Brain microvascular endothelial cell (primary cell): ENCODE data around the gene SLC45A1.
"Not testable (repeated sequence)": the region's sequence is repeated elsewhere in the genome, so short reads cannot be mapped to it uniquely, and the experiment has no call there.

Experiments
- DNase-seq: peaks from one replicate; pipeline ENCODE4 v3.0.0-alpha.2; 2020
- H3K27ac ChIP-seq: fragments of 250-450 bp; sonication (Bioruptor Pico); 2 replicates; pipeline ENCODE4 v1.5.1; 2020; ENCODE audit warnings: mild to moderate bottlenecking, moderate library complexity
- H3K27me3 ChIP-seq: fragments of 250-450 bp; sonication (Bioruptor Pico); replicated peaks from 2 replicates; pipeline ENCODE4 v1.5.1; 2020; ENCODE audit warnings: mild to moderate bottlenecking
- H3K36me3 ChIP-seq: fragments of 250-450 bp; sonication (Bioruptor Pico); replicated peaks from 2 replicates; pipeline ENCODE4 v1.5.1; 2020; ENCODE audit warnings: mild to moderate bottlenecking
- H3K4me3 ChIP-seq: 2 replicates; pipeline ENCODE4 v1.5.1; 2011; ENCODE audit warnings: low read depth, mild to moderate bottlenecking, control low read depth, low read length, moderate library complexity
- CTCF ChIP-seq: IDR thresholded peaks from 2 replicates; pipeline ENCODE4 v1.5.1; 2011; ENCODE audit warnings: low read depth, mild to moderate bottlenecking, moderate library complexity, low read length, control low read depth, inconsistent platforms; ENCODE audit errors: missing control alignments
- in situ Hi-C: cut with HindIII; loops from 2 replicates; pipeline ENCODE4 v1.10.0; 2017; ENCODE audit warnings: low sequenced_read_pairs, low pct_ligation_motif_present

Gene SLC45A1

DNA sequence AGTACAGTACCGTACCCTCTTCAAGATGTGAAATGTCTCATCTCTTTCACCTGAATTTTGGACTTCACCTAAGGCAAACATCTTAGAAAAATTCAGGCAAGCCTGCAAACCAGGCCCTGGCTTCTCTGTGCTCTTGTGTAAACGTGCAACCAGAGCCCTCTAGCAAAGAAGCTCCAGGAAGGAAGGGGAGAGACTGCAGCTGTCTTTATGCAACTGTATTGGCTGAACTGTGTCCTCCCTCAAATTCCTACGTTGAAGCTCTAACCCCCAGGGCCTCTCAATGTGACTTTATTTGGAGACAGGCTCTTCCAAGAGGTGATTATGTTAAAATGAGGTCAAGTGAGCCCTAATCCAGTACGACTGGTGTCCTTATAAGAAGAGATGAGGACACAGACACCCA lies 60.3 kb downstream of the SLC45A1 start:
- no peak for TF ChIP-seq CTCF
- in situ Hi-C loops = no loop called here
- no peak for DNase-seq
- no peak overlapping the region for H3K27ac ChIP-seq
- no peaks in the 10 kb centered on the region for H3K27me3 ChIP-seq
- no peak overlapping the region for H3K4me3 ChIP-seq
- peaks cover 4% of the 10 kb centered on the region for H3K36me3 ChIP-seq

DNA sequence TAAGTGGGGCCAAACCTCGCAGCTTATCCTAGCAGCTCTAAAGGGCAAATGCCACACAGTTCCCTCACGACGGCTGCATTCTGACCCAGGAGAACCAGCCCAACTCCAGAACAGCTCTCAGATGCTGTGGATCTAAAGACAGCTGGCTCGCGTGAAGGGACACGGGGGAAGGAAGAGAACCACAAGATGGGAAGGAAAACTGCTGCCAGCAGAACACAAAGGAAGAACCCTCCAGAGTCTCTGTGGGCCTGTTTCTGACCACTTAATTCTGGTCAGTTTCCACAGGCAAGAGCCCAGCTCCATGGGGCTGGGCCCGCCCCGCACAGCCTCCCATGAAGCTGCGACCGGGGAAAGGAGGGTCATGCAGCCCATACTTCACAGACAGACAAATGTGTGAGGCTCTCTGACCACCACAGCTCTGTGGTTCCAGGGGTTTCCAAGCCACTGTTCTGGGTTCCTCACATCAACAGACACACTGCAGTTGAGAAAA lies 61.1 kb downstream of the SLC45A1 start:
- DNase-seq = no peak
- H3K4me3 ChIP-seq = no peak overlapping the region
- no peak for TF ChIP-seq CTCF
- in situ Hi-C loops = no loop called here
- H3K27me3 ChIP-seq = no peaks in the 10 kb centered on the region
- peaks cover 4% of the 10 kb centered on the region for H3K36me3 ChIP-seq
- no peak overlapping the region for H3K27ac ChIP-seq

DNA sequence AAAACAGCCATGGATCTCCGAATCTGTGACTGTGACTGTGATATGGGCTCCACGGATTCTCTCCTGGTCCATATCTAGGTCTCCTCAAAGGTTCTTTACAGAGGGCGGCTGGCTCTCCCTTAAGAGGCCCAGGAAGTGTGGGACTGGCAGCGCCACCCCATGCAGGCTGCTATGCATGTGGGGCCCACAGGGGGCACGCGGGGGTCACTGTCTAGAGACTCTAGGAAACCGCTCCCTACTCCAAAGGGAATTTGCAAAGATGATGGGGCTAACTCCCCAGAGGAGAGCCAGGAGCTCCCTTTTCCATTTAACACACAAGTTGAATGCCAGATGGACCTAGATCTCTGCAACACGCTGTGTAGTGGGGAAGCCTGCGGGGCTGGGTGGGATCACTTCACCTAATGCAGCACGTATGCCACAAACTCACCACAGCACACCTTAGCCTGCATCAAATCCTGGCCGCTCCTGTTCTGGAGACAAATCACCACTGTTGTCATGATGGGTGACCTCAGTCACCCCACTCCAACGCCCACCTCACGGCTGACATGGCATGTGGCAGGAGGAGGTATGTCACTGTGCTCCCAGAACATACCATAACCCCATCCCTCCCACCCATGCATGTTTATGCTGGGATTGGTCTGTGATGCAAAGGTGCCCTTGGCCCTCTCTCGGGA lies 61.7 kb downstream of the SLC45A1 start:
- DNase-seq = no peak
- Histone ChIP-seq H3K27ac (no peak overlapping the region), H3K36me3 (peaks cover 5% of the 10 kb centered on the region), H3K27me3 (no peaks in the 10 kb centered on the region), H3K4me3 (no peak overlapping the region)
- peak; percentile 8 for TF ChIP-seq CTCF
- in situ Hi-C loops = no loop called here

DNA sequence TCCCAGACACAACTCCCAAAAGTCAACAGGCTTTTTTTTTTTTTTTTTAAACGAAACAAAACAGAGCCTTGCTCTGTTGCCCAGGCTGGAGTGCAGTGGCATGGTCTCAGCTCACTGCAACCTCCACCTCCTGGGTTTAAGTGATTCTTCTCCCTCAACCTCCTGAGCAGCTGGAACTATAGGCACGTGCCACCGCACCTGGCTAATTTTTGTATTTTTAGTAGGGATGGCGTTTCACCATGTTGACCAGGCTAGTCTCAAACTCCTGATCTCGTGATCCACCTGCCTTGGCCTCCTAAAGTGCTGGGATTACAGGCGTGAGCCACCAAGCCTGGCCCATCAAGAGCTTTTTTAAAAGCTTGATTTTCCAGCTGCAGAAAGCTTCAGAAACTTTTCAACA lies 62.4 kb downstream of the SLC45A1 start:
- H3K36me3 ChIP-seq, DNase-seq, H3K27me3 ChIP-seq, H3K4me3 ChIP-seq, H3K27ac ChIP-seq, in situ Hi-C loops: not testable (repeated sequence)

DNA sequence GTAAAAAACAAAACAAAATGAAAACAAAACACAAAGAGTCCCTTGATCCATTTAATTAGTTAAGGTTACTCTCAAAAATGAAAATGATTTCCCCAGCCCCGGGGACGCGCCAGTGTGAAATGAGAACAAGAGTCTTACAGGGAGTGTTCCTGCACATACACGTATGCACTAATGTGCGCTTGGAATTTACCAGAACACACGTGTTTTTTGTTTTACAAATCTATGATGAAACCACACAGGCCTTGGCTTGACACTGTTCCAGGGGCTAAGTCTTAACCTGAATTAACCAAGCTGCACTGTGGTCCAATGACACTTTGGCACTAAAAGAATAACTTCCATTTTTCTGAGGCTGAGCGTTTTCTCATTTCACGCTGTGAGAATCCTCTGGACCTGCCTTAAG lies 63.7 kb downstream of the SLC45A1 start:
- DNase-seq = no peak
- Histone ChIP-seq H3K4me3 (no peak overlapping the region), H3K27ac (no peak overlapping the region), H3K27me3 (no peaks in the 10 kb centered on the region), H3K36me3 (peaks cover 6% of the 10 kb centered on the region)
- TF ChIP-seq CTCF = no peak
- in situ Hi-C loops = no loop called here

GRCh38 chr1:8382051-8382505 lies 64.2 kb downstream of the SLC45A1 start:
- no peak overlapping the region for H3K4me3 ChIP-seq
- H3K27ac ChIP-seq = no peak overlapping the region
- in situ Hi-C loops = no loop called here

More at GRCh38 chr1:8382051-8382505, 64.2 kb downstream of the SLC45A1 start:
- H3K36me3 ChIP-seq = peaks cover 6% of the 10 kb centered on the region
- H3K27me3 ChIP-seq = no peaks in the 10 kb centered on the region
- TF ChIP-seq CTCF = no peak
- DNase-seq = peak; percentile 44
